Activated CD8-positive, alpha-beta memory T cell treated with anti-CD3 and anti-CD28 coated beads for 1 hour (primary cell): Measurements from ENCODE around the gene DLG1.

Source experiments
- DNase-seq, 2 donors: peaks; one replicate each; pipeline ENCODE4 v3.0.0-alpha.2; 2020; ENCODE audit warnings: low read depth in 1 of 2; ENCODE audit errors: extremely low read depth in 1 of 2

DLG1 gene

GRCh38 chr3:197320582-197320981 lies 22.2 kb upstream of the DLG1 start:
- DNase-seq: no peak

- no peak for DNase-seq
Observed at GRCh38 chr3:197317250-197317963, 19.0 kb upstream of the DLG1 start.

GRCh38 chr3:197312431-197312830 lies 14.0 kb upstream of the DLG1 start:
- DNase-seq: no peak

GRCh38 chr3:197311591-197311990 lies 13.2 kb upstream of the DLG1 start:
- DNase-seq: no peak

GRCh38 chr3:197309528-197310361 lies 11.3 kb upstream of the DLG1 start:
- no peak for DNase-seq

- no peak for DNase-seq
Observed at GRCh38 chr3:197308591-197308990, 10.2 kb upstream of the DLG1 start.

- no peak for DNase-seq
Observed at GRCh38 chr3:197306374-197307086, 8.1 kb upstream of the DLG1 start.

- no peak for DNase-seq
Observed at GRCh38 chr3:197305854-197306253, 7.4 kb upstream of the DLG1 start.

- no peak for DNase-seq
Observed at GRCh38 chr3:197303452-197303851, 5.0 kb upstream of the DLG1 start.

GRCh38 chr3:197302696-197303341 lies 4.4 kb upstream of the DLG1 start:
- DNase-seq: no peak

- no peak for DNase-seq
Observed at GRCh38 chr3:197302033-197302432, 3.6 kb upstream of the DLG1 start.

GRCh38 chr3:197300361-197300760 lies 1.9 kb upstream of the DLG1 start:
- no peak for DNase-seq

- DNase-seq: peak in 1 of 2 donors; percentile 12
Observed at GRCh38 chr3:197298945-197299854, 788 bp upstream of the DLG1 start.

- DNase-seq: peak; percentile 74 to 81
Observed at GRCh38 chr3:197297476-197298340, 704 bp downstream of the DLG1 start.

- no peak for DNase-seq
Observed at GRCh38 chr3:197297002-197297401, 1.4 kb downstream of the DLG1 start.

GRCh38 chr3:197296545-197296944 lies 1.9 kb downstream of the DLG1 start:
- no peak for DNase-seq

GRCh38 chr3:197295871-197296270 lies 2.5 kb downstream of the DLG1 start:
- DNase-seq: no peak

GRCh38 chr3:197293605-197294237 lies 4.7 kb downstream of the DLG1 start:
- no peak for DNase-seq

- DNase-seq: no peak
Observed at GRCh38 chr3:197292648-197293047, 5.8 kb downstream of the DLG1 start.
